T-helper 2 cell treated with Interferon-gamma antibody and Interleukin-4, amounts not matched to agents 5 μg/mL and 100 μg/mL, for 36 hours (primary cell): ENCODE measurements around the gene PWWP2A.
"Not testable (repeated sequence)": the region's sequence is repeated elsewhere in the genome, so short reads cannot be mapped to it uniquely, and the experiment has no call there.

Experiments
- DNase-seq: peaks from one replicate; pipeline ENCODE4 v3.0.0; 2021; ENCODE audit warnings: low spot score
- H3K27ac Mint-ChIP-seq: one replicate; pipeline ENCODE4 v1.8.0; 2021; ENCODE audit warnings: mild to moderate bottlenecking, mixed read lengths
- H3K27me3 Mint-ChIP-seq: one replicate; pipeline ENCODE4 v1.8.0; 2021; ENCODE audit warnings: low read depth, mixed read lengths
- H3K36me3 Mint-ChIP-seq: one replicate; pipeline ENCODE4 v1.8.0; 2021; ENCODE audit warnings: low read depth, mixed read lengths
- H3K4me1 Mint-ChIP-seq: one replicate; pipeline ENCODE4 v1.8.0; 2021; ENCODE audit warnings: low read depth, mixed read lengths
- H3K4me3 Mint-ChIP-seq: one replicate; pipeline ENCODE4 v1.8.0; 2022; ENCODE audit warnings: mild to moderate bottlenecking, moderate library complexity, mixed read lengths
- H3K9me3 Mint-ChIP-seq: one replicate; pipeline ENCODE4 v1.8.0; 2021; ENCODE audit warnings: mixed read lengths

PWWP2A gene

GRCh38 chr5:160152287-160152686, 33.0 kb upstream of the PWWP2A start:
- Mint-ChIP-seq H3K36me3 (no peaks in the 10 kb centered on the region), H3K4me1 (peaks cover 5% of the 10 kb centered on the region), H3K4me3 (no peak overlapping the region), H3K27ac (no peak overlapping the region), H3K9me3 (no peaks in the 10 kb centered on the region), H3K27me3 (no peaks in the 10 kb centered on the region)
- DNase-seq = no peak

GRCh38 chr5:160151017-160151416, 31.8 kb upstream of the PWWP2A start:
- no peak overlapping the region for H3K4me3 Mint-ChIP-seq

DNA sequence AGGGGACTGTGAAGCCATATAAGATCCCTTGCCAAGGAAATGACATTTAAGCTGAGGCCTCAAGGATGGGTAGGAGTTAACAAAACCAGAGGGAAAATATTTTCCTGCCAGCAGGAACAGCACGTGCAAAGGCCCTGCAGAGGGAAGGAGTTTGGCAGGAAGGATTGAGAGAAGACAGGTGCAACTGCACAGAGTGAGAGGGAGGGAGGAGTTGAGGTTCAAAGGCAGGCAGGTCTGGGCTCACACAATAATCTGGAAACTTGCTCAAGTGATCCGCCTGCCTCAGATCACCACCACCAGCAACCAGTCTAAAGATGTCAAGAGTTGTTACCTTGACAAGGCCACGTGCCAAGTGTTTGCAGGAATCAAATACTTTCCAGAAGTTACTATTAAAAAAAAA, 31.1 kb upstream of the PWWP2A start:
- H3K36me3 Mint-ChIP-seq = no peaks in the 10 kb centered on the region
- no peaks in the 10 kb centered on the region for H3K27me3 Mint-ChIP-seq
- peaks cover 5% of the 10 kb centered on the region for H3K4me1 Mint-ChIP-seq
- H3K4me3 Mint-ChIP-seq = no peak overlapping the region
- no peak for DNase-seq
- H3K27ac Mint-ChIP-seq = no peak overlapping the region
- no peaks in the 10 kb centered on the region for H3K9me3 Mint-ChIP-seq

More at GRCh38 chr5:160151017-160151416, 31.8 kb upstream of the PWWP2A start:
- H3K27me3 Mint-ChIP-seq = no peaks in the 10 kb centered on the region
- no peaks in the 10 kb centered on the region for H3K36me3 Mint-ChIP-seq
- no peaks in the 10 kb centered on the region for H3K9me3 Mint-ChIP-seq
- DNase-seq = no peak
- H3K27ac Mint-ChIP-seq = no peak overlapping the region
- H3K4me1 Mint-ChIP-seq = peaks cover 5% of the 10 kb centered on the region

DNA sequence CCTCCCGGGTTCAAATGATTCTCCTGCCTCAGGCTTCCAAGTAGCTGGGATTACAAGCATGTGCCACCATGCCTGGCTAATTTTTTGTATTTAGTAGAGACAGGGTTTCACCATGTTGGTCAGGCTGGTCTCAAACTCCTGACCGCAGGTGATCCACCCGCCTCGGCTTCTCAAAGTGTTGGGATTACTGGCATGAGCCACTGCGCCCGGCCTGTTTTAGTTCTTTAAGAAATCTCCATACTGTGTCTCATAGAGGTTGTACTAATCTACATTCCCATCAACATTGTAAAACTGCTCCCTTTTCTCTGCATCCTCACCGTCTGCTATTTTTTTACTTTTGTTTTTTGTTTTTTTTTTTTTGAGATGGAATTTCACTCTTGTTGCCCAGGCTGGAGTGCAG, 25.2 kb upstream of the PWWP2A start:
- H3K4me1 Mint-ChIP-seq, H3K4me3 Mint-ChIP-seq, H3K27ac Mint-ChIP-seq, H3K27me3 Mint-ChIP-seq, H3K36me3 Mint-ChIP-seq, DNase-seq, H3K9me3 Mint-ChIP-seq: not testable (repeated sequence)

GRCh38 chr5:160134332-160134731, 15.1 kb upstream of the PWWP2A start:
- DNase-seq = no peak
- Mint-ChIP-seq H3K27me3 (no peaks in the 10 kb centered on the region), H3K4me3 (no peak overlapping the region), H3K4me1 (no peaks in the 10 kb centered on the region), H3K27ac (no peak overlapping the region), H3K36me3 (no peaks in the 10 kb centered on the region), H3K9me3 (no peaks in the 10 kb centered on the region)

DNA sequence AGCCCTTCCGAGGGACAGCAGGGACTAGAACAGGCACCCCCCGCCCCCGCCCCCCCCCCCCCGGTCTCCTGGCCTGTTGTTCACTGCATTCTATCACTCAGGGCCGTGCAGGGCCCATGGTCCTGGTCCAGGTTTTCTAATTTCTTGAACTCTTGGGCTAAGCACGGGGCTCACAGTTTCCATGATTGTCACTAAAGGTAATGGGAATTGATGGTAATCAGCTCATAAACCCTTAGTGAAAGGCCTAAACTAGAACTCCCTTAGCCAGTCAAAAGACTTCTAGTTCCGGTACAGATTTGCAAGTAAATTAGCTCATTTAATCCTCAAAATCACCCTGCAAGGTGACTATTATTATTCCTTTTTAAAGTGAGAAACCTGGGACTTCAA, 14.7 kb upstream of the PWWP2A start:
- H3K9me3 Mint-ChIP-seq = no peaks in the 10 kb centered on the region
- H3K4me1 Mint-ChIP-seq = no peaks in the 10 kb centered on the region
- no peak for DNase-seq
- H3K27ac Mint-ChIP-seq = no peak overlapping the region
- H3K4me3 Mint-ChIP-seq = no peak overlapping the region
- no peaks in the 10 kb centered on the region for H3K36me3 Mint-ChIP-seq
- no peaks in the 10 kb centered on the region for H3K27me3 Mint-ChIP-seq

- Mint-ChIP-seq H3K4me3 (no peak overlapping the region), H3K4me1 (no peaks in the 10 kb centered on the region), H3K27me3 (no peaks in the 10 kb centered on the region), H3K36me3 (no peaks in the 10 kb centered on the region), H3K9me3 (no peaks in the 10 kb centered on the region), H3K27ac (no peak overlapping the region)
- DNase-seq = no peak
Observed at GRCh38 chr5:160133071-160133917, 14.0 kb upstream of the PWWP2A start.

DNA sequence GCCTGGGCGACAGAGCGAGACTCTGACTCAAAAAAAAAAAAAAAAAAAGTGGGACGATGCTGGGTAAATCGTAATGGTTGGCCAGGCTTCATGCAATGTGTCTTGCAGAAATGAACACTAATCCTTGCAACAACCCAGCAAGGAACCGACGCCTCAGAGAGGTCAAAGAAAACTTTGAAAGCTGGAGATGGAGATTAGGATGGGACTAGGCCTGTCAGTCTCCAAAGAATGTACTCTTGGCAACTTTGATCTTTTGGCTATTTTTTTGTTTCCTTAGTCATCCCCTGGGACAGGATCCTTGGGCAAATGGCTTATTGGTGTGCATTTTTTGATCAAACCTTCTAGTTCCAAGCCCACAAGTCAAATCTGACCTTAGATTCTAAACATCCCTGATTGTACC, 10.6 kb upstream of the PWWP2A start:
- H3K27ac Mint-ChIP-seq = no peak overlapping the region
- H3K9me3 Mint-ChIP-seq = no peaks in the 10 kb centered on the region
- DNase-seq = no peak
- H3K36me3 Mint-ChIP-seq = no peaks in the 10 kb centered on the region
- no peaks in the 10 kb centered on the region for H3K27me3 Mint-ChIP-seq
- H3K4me1 Mint-ChIP-seq = no peaks in the 10 kb centered on the region
- no peak overlapping the region for H3K4me3 Mint-ChIP-seq

GRCh38 chr5:160128632-160129031, 9.4 kb upstream of the PWWP2A start:
- DNase-seq = no peak
- H3K36me3 Mint-ChIP-seq = no peaks in the 10 kb centered on the region
- H3K4me1 Mint-ChIP-seq = no peaks in the 10 kb centered on the region
- no peaks in the 10 kb centered on the region for H3K9me3 Mint-ChIP-seq
- no peaks in the 10 kb centered on the region for H3K27me3 Mint-ChIP-seq
- no peak overlapping the region for H3K27ac Mint-ChIP-seq
- no peak overlapping the region for H3K4me3 Mint-ChIP-seq

DNA sequence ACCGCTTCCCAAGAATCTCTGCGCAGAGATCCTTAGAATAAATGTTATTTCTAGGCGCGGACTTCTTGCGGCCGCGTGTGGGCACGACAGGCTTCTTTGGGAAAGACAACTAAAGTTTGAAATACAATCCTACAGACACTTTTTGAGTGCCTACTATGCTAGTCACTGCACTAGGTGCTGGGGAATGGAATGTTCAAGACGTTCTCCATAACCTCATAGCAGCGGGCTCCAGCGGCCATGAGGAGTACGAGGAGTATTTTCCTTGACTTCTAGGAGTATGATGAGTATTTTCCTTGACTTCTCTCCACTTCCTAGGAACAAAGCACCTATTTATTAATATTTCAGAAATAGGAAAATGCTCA, 636 bp upstream of the PWWP2A start:
- Mint-ChIP-seq H3K4me3 (peak overlapping the region; percentile 95), H3K36me3 (peaks cover 9% of the 10 kb centered on the region), H3K9me3 (no peaks in the 10 kb centered on the region), H3K4me1 (peaks cover 9% of the 10 kb centered on the region), H3K27me3 (peaks cover 7% of the 10 kb centered on the region), H3K27ac (peak overlapping the region; percentile 24)
- no peak for DNase-seq

DNA sequence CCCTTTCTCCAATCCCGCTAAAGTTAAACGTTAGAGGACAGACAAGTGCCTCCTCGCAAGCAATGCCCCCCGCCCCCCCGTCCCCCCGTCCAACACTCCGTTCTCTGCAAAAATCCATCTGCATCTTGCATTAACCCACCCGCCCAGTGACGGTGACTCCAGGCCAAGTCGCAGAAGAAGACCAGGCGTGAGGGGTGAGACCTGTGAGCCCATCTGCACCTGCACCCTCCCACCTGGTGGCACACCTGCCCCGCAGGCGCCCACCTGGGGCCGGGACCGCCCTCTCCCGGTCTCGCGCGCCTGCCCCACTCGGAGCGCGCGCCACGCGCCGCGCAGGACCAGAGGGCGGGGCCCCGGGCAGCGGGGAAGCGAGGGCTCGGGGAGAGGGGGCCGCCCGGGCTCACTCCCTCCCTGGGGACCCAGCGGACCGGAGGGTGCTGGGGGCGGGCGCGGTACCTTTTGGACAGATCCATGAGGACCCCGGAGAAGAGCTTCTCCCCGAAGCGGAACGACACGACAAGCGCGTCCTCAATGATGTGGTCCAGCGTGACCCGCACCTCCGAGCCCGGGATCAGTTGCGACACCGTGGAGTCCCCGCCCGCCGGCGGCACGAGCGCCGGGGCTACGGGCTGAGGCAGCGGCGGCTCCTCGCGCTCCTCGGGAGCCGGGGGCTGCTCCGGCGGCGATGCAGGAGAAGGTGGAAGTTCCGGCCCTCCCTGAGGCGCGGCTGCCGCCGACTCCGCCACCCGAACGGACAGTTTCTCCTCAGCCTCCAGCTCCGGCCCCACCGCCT, 705 bp downstream of the PWWP2A start:
- peak; percentile 35 for DNase-seq
- Mint-ChIP-seq H3K27ac (peak overlapping the region; percentile 75), H3K27me3 (peaks cover 7% of the 10 kb centered on the region), H3K9me3 (no peaks in the 10 kb centered on the region), H3K4me1 (peaks cover 9% of the 10 kb centered on the region), H3K4me3 (peak overlapping the region; percentile 82), H3K36me3 (peaks cover 15% of the 10 kb centered on the region)

- no peak overlapping the region for H3K27ac Mint-ChIP-seq
- H3K4me1 Mint-ChIP-seq = peaks cover 9% of the 10 kb centered on the region
- peak overlapping the region; percentile 45 for H3K4me3 Mint-ChIP-seq
- no peak for DNase-seq
- H3K36me3 Mint-ChIP-seq = peaks cover 28% of the 10 kb centered on the region
- no peaks in the 10 kb centered on the region for H3K27me3 Mint-ChIP-seq
- no peaks in the 10 kb centered on the region for H3K9me3 Mint-ChIP-seq
Observed at GRCh38 chr5:160116991-160117390, 2.3 kb downstream of the PWWP2A start.

DNA sequence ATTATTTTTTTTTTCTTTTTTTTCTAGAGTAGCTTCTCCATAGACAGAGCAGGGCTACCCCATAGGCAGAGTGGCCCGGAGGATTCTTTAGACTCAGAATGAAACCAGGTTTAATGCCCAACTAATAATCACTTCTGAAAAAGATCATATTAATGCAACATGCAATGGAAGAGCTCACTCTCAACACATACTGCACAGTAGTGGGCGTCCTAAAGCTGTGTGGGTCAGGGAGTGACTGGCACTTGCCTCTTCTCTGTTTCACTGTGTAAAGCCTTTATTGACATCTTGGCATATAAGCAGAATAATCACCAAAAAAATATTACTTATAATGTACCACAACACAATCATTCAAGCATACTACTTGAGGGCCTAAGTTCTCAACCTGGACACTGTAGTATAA, 11.1 kb downstream of the PWWP2A start:
- H3K27me3 Mint-ChIP-seq = no peaks in the 10 kb centered on the region
- DNase-seq = no peak
- no peaks in the 10 kb centered on the region for H3K9me3 Mint-ChIP-seq
- H3K4me1 Mint-ChIP-seq = peaks cover 7% of the 10 kb centered on the region
- no peak overlapping the region for H3K4me3 Mint-ChIP-seq
- H3K36me3 Mint-ChIP-seq = peaks cover 40% of the 10 kb centered on the region
- H3K27ac Mint-ChIP-seq = no peak overlapping the region

- no peak overlapping the region for H3K4me3 Mint-ChIP-seq
- no peak for DNase-seq
Observed at GRCh38 chr5:160105686-160106360, 13.4 kb downstream of the PWWP2A start.

More at GRCh38 chr5:160105686-160106360, 13.4 kb downstream of the PWWP2A start:
- Mint-ChIP-seq H3K27ac (no peak overlapping the region), H3K27me3 (no peaks in the 10 kb centered on the region), H3K9me3 (no peaks in the 10 kb centered on the region), H3K4me1 (peaks cover 7% of the 10 kb centered on the region), H3K36me3 (peaks cover 27% of the 10 kb centered on the region)
